Liver (tissue), 9 donors: ENCODE data around the gene PLEKHB2. TPM values are rescaled to one million over a fixed set of nuclear protein-coding genes. Genes with fewer than 3 reads are reported as not detected.
"Not testable (repeated sequence)": the region's sequence is repeated elsewhere in the genome, so short reads cannot be mapped to it uniquely, and the experiment has no call there.

Experiments
- DNase-seq: peaks from one replicate; pipeline ENCODE4 v3.0.0-alpha.2; 2017; ENCODE audit warnings: low spot score
- H3K27ac ChIP-seq, 2 donors: one replicate each; pipeline ENCODE4 v1.7.0; 2013; ENCODE audit warnings: inconsistent platforms in 2 of 2, low read length in 2 of 2, control low read depth in 1 of 2, low read depth in 1 of 2, mild to moderate bottlenecking in 1 of 2
- H3K27me3 ChIP-seq, 4 donors: one replicate each; pipeline versions ENCODE4 v1.6.1 to v1.7.0; 2013; ENCODE audit warnings: low read length in 3 of 4, inconsistent platforms in 1 of 4, mild to moderate bottlenecking in 1 of 4, moderate library complexity in 1 of 4; ENCODE audit not compliant: control insufficient read depth in 4 of 4, insufficient read depth in 4 of 4
- H3K36me3 ChIP-seq, 4 donors: one replicate each; pipeline versions ENCODE4 v1.6.1 to v1.7.0; 2013; ENCODE audit warnings: low read length in 3 of 4, mild to moderate bottlenecking in 3 of 4, low read depth in 1 of 4, moderate library complexity in 1 of 4; ENCODE audit not compliant: control insufficient read depth in 4 of 4, insufficient read depth in 3 of 4
- H3K4me1 ChIP-seq, 4 donors: one replicate each; pipeline versions ENCODE4 v1.6.1 to v1.7.0; 2013; ENCODE audit warnings: low read length in 3 of 4, mild to moderate bottlenecking in 3 of 4, moderate library complexity in 1 of 4; ENCODE audit not compliant: control insufficient read depth in 4 of 4, insufficient read depth in 4 of 4
- H3K4me3 ChIP-seq, 3 donors: one replicate each; pipeline versions ENCODE4 v1.6.1 to v1.7.0; 2013; ENCODE audit warnings: low read length in 3 of 3, control low read depth in 1 of 3, low read depth in 1 of 3, mild to moderate bottlenecking in 1 of 3
- H3K9ac ChIP-seq, 2 donors: one replicate each; pipeline ENCODE4 v1.7.0; 2013; ENCODE audit warnings: low read length in 2 of 2, mild to moderate bottlenecking in 2 of 2, moderate library complexity in 2 of 2, control low read depth in 1 of 2, low read depth in 1 of 2
- H3K9me3 ChIP-seq, 4 donors: one replicate each; pipeline versions ENCODE4 v1.6.1 to v1.7.0; 2013; ENCODE audit warnings: low read length in 3 of 4; ENCODE audit not compliant: control insufficient read depth in 4 of 4
- ATF3 ChIP-seq: IDR thresholded peaks from 2 replicates; pipeline ENCODE4 v1.6.1; 2016; ENCODE audit warnings: antibody characterized with exemption
- FOXA1 ChIP-seq: IDR thresholded peaks from 2 replicates; pipeline ENCODE4 v1.6.1; 2016; ENCODE audit warnings: antibody characterized with exemption
- FOXA2 ChIP-seq: IDR thresholded peaks from 2 replicates; pipeline ENCODE4 v1.6.1; 2016; ENCODE audit warnings: antibody characterized with exemption
- GABPA ChIP-seq, 2 donors: IDR thresholded peaks in 1 of 2; conservative IDR thresholded peaks in 1 of 2; 2 replicates each; pipeline ENCODE4 v1.6.1; 2016; ENCODE audit warnings: antibody characterized with exemption in 2 of 2, mild to moderate bottlenecking in 1 of 2, moderate library complexity in 1 of 2
- HNF4A ChIP-seq, 2 donors: conservative IDR thresholded peaks; 2 replicates each; pipeline ENCODE4 v1.6.1; 2016; ENCODE audit warnings: antibody characterized with exemption in 2 of 2, mild to moderate bottlenecking in 2 of 2
- JUND ChIP-seq, 2 donors: IDR thresholded peaks; 2 replicates each; pipeline ENCODE4 v1.6.1; 2016; ENCODE audit warnings: antibody characterized with exemption in 2 of 2
- RAD21 ChIP-seq, 2 donors: IDR thresholded peaks; 2 replicates each; pipeline ENCODE4 v1.6.1; 2016; ENCODE audit warnings: antibody characterized with exemption in 2 of 2, mild to moderate bottlenecking in 2 of 2
- RXRA ChIP-seq, 2 donors: IDR thresholded peaks; 2 replicates each; pipeline ENCODE4 v1.6.1; 2017 to 2018; ENCODE audit warnings: antibody characterized with exemption in 2 of 2, mild to moderate bottlenecking in 1 of 2
- SP1 ChIP-seq: IDR thresholded peaks from 2 replicates; pipeline ENCODE4 v1.6.1; 2018; ENCODE audit warnings: antibody characterized with exemption, mild to moderate bottlenecking
- TAF1 ChIP-seq: conservative IDR thresholded peaks from 2 replicates; pipeline ENCODE4 v1.6.1; 2016; ENCODE audit warnings: antibody characterized with exemption, mild to moderate bottlenecking
- YY1 ChIP-seq: IDR thresholded peaks from 2 replicates; pipeline ENCODE4 v1.6.1; 2016; ENCODE audit warnings: antibody characterized with exemption, mild to moderate bottlenecking
- ZBTB33 ChIP-seq: IDR thresholded peaks from 2 replicates; pipeline ENCODE4 v1.6.1; 2016; ENCODE audit warnings: antibody characterized with exemption
- WGBS: extraction: QIAGEN DNeasy Blood & Tissue Kit; methylation state at CpG from one replicate; pipeline ENCODE4 v1.1.7; 2013; 5-methylcytosine and 5-hydroxymethylcytosine counted together
- polyA plus RNA-seq, 2 donors: library from polyadenylated mRNA; stranded (reverse) in 1 of 2; unstranded in 1 of 2; fragments of 200-250 nt in 1 of 2; fragments of >200 nt in 1 of 2; fragmentation: Nextera tagmentation in 1 of 2; extraction: Ambion mirVana in 1 of 2; gene quantifications; one replicate each; pipeline versions ENCODE4 v1.2.1 to v1.2.3, GENCODE V29; 2013 to 2015
- total RNA-seq, 2 donors: library from RNA; depleted of rRNA; stranded (reverse); fragments of >200 nt; gene quantifications; one replicate each; pipeline ENCODE4 v1.2.3, GENCODE V29; 2014
- TF ChIP-seq, protein P1 (sequence below): IDR thresholded peaks from 2 replicates; pipeline ENCODE4 v1.6.1; 2016; ENCODE audit warnings: antibody characterized with exemption, mild to moderate bottlenecking
- TF ChIP-seq, protein P2 (sequence below): fragments of 150-350 bp; IDR thresholded peaks from 2 replicates; pipeline ENCODE4 v1.5.1; 2017; ENCODE audit warnings: improper control_type of control experiment, low read depth, low read length; ENCODE audit not compliant: missing input control
- donor health status: healthy.
- donor health status: healthy.
- donor health status: healthy.
- donor health status: healthy.
- donor health status: healthy.

Gene PLEKHB2
- total and polyA plus RNA-seq, 4 donors = 8.6 to 34.9 (median 18.8) TPM

DNA sequence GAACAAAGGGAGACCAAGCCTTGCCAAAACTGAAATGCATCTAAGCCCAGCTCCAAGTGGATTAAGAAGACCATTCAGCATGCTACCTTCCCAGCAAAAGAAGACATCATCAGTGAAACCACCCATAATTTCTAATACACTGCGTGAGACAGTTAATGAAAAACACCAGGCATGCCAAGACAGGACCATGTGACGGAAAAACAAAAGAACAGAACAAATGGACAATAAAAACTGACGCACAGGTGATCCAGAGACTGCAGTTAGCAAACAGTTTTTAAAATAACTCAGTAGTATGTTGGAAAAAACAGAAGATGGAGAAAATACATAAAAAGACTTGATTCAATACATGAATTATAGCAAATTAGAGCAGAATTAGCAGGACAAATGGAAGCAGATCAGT is 27.2 kb upstream of the PLEKHB2 start:
- TF ChIP-seq SP1 (no peak), ATF3 (no peak), RAD21 (IDR thresholded peaks at IDR 0.05) (no peak), GABPA (IDR thresholded peaks at IDR 0.05 in 1 of 2, conservative IDR thresholded peaks at IDR 0.05 in 1 of 2) (no peak), FOXA2 (no peak), JUND (IDR thresholded peaks at IDR 0.05) (no peak), FOXA1 (no peak), ZBTB33 (no peak), HNF4A (conservative IDR thresholded peaks at IDR 0.05) (no peak)
- TF ChIP-seq, protein P1, sequence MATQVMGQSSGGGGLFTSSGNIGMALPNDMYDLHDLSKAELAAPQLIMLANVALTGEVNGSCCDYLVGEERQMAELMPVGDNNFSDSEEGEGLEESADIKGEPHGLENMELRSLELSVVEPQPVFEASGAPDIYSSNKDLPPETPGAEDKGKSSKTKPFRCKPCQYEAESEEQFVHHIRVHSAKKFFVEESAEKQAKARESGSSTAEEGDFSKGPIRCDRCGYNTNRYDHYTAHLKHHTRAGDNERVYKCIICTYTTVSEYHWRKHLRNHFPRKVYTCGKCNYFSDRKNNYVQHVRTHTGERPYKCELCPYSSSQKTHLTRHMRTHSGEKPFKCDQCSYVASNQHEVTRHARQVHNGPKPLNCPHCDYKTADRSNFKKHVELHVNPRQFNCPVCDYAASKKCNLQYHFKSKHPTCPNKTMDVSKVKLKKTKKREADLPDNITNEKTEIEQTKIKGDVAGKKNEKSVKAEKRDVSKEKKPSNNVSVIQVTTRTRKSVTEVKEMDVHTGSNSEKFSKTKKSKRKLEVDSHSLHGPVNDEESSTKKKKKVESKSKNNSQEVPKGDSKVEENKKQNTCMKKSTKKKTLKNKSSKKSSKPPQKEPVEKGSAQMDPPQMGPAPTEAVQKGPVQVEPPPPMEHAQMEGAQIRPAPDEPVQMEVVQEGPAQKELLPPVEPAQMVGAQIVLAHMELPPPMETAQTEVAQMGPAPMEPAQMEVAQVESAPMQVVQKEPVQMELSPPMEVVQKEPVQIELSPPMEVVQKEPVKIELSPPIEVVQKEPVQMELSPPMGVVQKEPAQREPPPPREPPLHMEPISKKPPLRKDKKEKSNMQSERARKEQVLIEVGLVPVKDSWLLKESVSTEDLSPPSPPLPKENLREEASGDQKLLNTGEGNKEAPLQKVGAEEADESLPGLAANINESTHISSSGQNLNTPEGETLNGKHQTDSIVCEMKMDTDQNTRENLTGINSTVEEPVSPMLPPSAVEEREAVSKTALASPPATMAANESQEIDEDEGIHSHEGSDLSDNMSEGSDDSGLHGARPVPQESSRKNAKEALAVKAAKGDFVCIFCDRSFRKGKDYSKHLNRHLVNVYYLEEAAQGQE = no peak
- WGBS = 86% methylated on average over 3 of the region's 3 CpGs
- Histone ChIP-seq H3K9me3 (no peaks in the 10 kb centered on the region), H3K36me3 (peaks cover 9 to 22% (median 18%) of the 10 kb centered on the region in 4 donors), H3K4me1 (peaks cover 13 to 46% (median 35%) of the 10 kb centered on the region in 4 donors), H3K27ac (peak overlapping the region; percentile 64 to 74), H3K9ac (no peak overlapping the region), H3K4me3 (no peak overlapping the region), H3K27me3 (no peaks in the 10 kb centered on the region)
- DNase-seq = no peak

- H3K27me3 ChIP-seq, H3K9me3 ChIP-seq, H3K9ac ChIP-seq, H3K4me3 ChIP-seq, DNase-seq: not testable (repeated sequence)
- WGBS = 50% methylated on average over 6 of the region's 6 CpGs
- TF ChIP-seq YY1 (peak; percentile 42), RXRA (IDR thresholded peaks at IDR 0.05) (peak; percentile 71 to 76)
- H3K36me3 ChIP-seq = peaks cover 6 to 22% (median 12%) of the 10 kb centered on the region in 4 donors
- peaks cover 11 to 48% (median 35%) of the 10 kb centered on the region in 4 donors for H3K4me1 ChIP-seq
- H3K27ac ChIP-seq = peak overlapping the region in 1 of 2 donors; percentile 40
Measured at GRCh38 chr2:131079931-131080330, 25.2 kb upstream of the PLEKHB2 start.

GRCh38 chr2:131081190-131081589 is 23.9 kb upstream of the PLEKHB2 start:
- 97% methylated on average over 4 of the region's 4 CpGs for WGBS
- peaks cover 2 to 26% (median 11%) of the 10 kb centered on the region in 4 donors for H3K36me3 ChIP-seq
- no peaks in the 10 kb centered on the region for H3K9me3 ChIP-seq
- no peak overlapping the region for H3K4me3 ChIP-seq
- TF ChIP-seq FOXA1 (no peak), TAF1 (no peak), FOXA2 (no peak)
- TF ChIP-seq, protein P2, sequence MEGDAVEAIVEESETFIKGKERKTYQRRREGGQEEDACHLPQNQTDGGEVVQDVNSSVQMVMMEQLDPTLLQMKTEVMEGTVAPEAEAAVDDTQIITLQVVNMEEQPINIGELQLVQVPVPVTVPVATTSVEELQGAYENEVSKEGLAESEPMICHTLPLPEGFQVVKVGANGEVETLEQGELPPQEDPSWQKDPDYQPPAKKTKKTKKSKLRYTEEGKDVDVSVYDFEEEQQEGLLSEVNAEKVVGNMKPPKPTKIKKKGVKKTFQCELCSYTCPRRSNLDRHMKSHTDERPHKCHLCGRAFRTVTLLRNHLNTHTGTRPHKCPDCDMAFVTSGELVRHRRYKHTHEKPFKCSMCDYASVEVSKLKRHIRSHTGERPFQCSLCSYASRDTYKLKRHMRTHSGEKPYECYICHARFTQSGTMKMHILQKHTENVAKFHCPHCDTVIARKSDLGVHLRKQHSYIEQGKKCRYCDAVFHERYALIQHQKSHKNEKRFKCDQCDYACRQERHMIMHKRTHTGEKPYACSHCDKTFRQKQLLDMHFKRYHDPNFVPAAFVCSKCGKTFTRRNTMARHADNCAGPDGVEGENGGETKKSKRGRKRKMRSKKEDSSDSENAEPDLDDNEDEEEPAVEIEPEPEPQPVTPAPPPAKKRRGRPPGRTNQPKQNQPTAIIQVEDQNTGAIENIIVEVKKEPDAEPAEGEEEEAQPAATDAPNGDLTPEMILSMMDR = no peak
- no peak for DNase-seq
- H3K27me3 ChIP-seq = no peaks in the 10 kb centered on the region
- peaks cover 11 to 44% (median 36%) of the 10 kb centered on the region in 4 donors for H3K4me1 ChIP-seq
- no peak overlapping the region for H3K9ac ChIP-seq
- no peak overlapping the region for H3K27ac ChIP-seq
